ENCODE results near the gene CLIC5. TPM values are rescaled to one million over a fixed set of nuclear protein-coding genes. Genes with fewer than 3 reads are reported as not detected.

The CLIC5 gene
- total RNA-seq, 1 donor from 2014 or later: 5.2 TPM

DNA sequence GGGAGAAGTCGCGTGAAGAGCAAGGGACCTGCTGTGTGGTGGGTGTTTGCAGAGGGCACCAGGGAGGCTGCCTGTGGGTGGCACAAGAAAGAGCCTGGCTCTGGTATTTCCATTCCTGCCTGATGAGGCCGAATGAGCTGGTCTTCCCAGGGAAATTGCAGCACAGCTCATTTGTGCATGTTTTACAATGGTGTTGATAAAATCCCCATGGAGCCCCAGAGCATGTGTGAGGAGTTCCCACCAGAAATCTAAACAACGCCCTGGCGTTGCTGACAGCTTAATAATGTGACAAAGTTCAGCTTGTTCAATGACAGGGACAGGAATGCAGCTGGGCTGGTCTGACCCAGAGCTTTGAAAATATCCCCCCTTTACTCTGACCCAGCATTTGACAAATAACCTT is 135.5 kb downstream of the CLIC5 start:
- H3K4me3 ChIP-seq (ENCODE audit: low read depth, low read length): no peak overlapping the region
- TF ChIP-seq CTCF (conservative IDR thresholded peaks at IDR 0.05; ENCODE audit: low read depth, low read length): no peak
- DNase-seq (ENCODE audit: low read depth): no peak

- H3K4me3 ChIP-seq (ENCODE audit: low read depth, low read length): no peak overlapping the region
- TF ChIP-seq CTCF (conservative IDR thresholded peaks at IDR 0.05; ENCODE audit: low read depth, low read length): no peak
- no peak for DNase-seq (ENCODE audit: low read depth)
Measured at GRCh38 chr6:45877970-45878590, 137.6 kb downstream of the CLIC5 start.

- no peak for DNase-seq (ENCODE audit: low read depth)
- H3K4me3 ChIP-seq (ENCODE audit: low read depth, low read length): no peak overlapping the region
- no peak for TF ChIP-seq CTCF (conservative IDR thresholded peaks at IDR 0.05; ENCODE audit: low read depth, low read length)
Measured at GRCh38 chr6:45872827-45873365, 142.8 kb downstream of the CLIC5 start.

- TF ChIP-seq CTCF (conservative IDR thresholded peaks at IDR 0.05; ENCODE audit: low read depth, low read length): no peak
- no peak for DNase-seq (ENCODE audit: low read depth)
Measured at GRCh38 chr6:45870531-45870930, 145.1 kb downstream of the CLIC5 start.

DNA sequence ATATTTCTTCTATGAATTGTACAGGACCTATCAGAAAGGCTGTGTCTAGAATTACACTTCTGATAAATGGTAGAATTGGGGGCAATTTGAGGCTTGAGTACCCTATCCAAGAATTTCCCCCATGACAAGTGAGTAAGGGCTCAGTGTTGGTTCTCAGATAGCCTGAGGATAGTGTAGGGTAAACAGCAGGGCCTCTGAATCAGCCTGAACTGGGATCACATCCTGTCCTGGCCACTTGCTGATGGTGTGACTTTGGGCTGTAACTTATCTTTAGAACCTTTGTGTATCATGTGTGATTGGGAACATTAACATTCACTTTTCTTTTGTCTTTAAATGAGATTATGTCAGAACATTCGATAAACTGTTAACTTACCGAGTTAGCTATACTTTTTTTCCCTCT is 151.0 kb downstream of the CLIC5 start:
- DNase-seq (ENCODE audit: low read depth): no peak
- H3K4me3 ChIP-seq (ENCODE audit: low read depth, low read length): no peak overlapping the region
- TF ChIP-seq CTCF (conservative IDR thresholded peaks at IDR 0.05; ENCODE audit: low read depth, low read length): no peak

More at GRCh38 chr6:45870531-45870930, 145.1 kb downstream of the CLIC5 start:
- no peak overlapping the region for H3K4me3 ChIP-seq (ENCODE audit: low read depth, low read length)

DNA sequence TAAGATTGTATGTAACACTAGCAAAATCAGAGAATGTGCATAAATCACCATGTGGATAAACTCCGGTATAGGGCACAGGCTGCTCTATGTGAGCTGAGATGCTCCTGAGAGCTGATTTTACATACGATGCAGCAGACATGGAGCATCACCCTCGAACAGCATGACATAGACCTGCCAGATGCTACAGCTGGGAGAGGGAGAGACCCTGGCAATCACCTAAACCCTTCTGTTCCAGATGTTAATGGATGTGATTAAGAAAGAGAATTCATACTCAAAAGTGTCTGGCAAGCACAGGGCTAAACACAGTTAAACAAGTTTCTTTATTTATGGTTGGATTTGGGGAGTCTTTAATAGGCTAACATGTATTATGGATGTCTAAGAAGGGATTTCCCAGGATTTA is 157.0 kb downstream of the CLIC5 start:
- no peak for TF ChIP-seq CTCF (conservative IDR thresholded peaks at IDR 0.05; ENCODE audit: low read depth, low read length)
- H3K4me3 ChIP-seq (ENCODE audit: low read depth, low read length): no peak overlapping the region
- no peak for DNase-seq (ENCODE audit: low read depth)

- DNase-seq (ENCODE audit: low read depth): no peak
- H3K4me3 ChIP-seq (ENCODE audit: low read depth, low read length): no peak overlapping the region
- no peak for TF ChIP-seq CTCF (conservative IDR thresholded peaks at IDR 0.05; ENCODE audit: low read depth, low read length)
Measured at GRCh38 chr6:45857827-45858226, 157.8 kb downstream of the CLIC5 start.
